PFSK-1 (cell line): Measurements from ENCODE around the gene CDK13.

ENCODE experiments used
- FOXP2 ChIP-seq: optimal IDR thresholded peaks from 2 replicates; pipeline ENCODE3; 2011; ENCODE audit warnings: borderline replicate concordance, control low read depth, inconsistent platforms; ENCODE audit not compliant: insufficient read depth; ENCODE audit errors: extremely low read length, extremely low read depth
- POLR2AphosphoS5 ChIP-seq: IDR thresholded peaks from 2 replicates; pipeline ENCODE4 v1.6.1; 2012; ENCODE audit warnings: low read depth, mild to moderate bottlenecking, control low read depth, low read length, moderate library complexity
- REST ChIP-seq, 2 experiments: IDR thresholded peaks; 2 replicates each; pipeline versions ENCODE4 v1.6.1 to v1.8.0; 2011 to 2012; ENCODE audit warnings: low read depth in 2 of 2, low read length in 2 of 2, control low read depth in 1 of 2, inconsistent platforms in 1 of 2, mild to moderate bottlenecking in 1 of 2, moderate library complexity in 1 of 2; ENCODE audit not compliant: insufficient read depth in 1 of 2
- SIN3A ChIP-seq: IDR thresholded peaks from 2 replicates; pipeline ENCODE4 v1.6.1; 2012; ENCODE audit warnings: mild to moderate bottlenecking, low read length, moderate library complexity, borderline replicate concordance; ENCODE audit not compliant: insufficient read depth
- TAF1 ChIP-seq: IDR thresholded peaks from 2 replicates; pipeline ENCODE4 v1.6.1; 2012; ENCODE audit warnings: low read length, control low read depth, borderline replicate concordance; ENCODE audit not compliant: insufficient read depth

The CDK13 gene

DNA sequence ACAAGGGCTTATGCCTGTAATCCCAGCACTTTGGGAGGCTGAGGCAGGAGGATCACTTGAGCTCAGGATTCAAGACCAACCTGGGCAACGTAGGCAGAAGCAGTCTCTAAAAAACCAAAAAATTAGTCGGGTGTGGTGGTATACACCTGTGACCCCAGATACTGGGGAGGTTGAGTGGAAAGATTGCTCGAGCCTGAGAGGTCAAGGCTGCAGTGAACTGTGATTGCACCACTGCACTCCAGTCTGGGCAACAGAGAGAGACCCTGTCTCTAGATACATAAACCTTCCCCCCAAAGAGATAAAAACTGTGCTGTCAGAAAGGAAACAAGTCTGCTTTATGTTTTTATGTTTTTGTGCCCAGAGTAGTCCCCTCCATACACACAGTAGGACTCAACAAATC, 27.5 kb upstream of the CDK13 start:
- TF ChIP-seq SIN3A = no peak
- TF ChIP-seq TAF1 = no peak
- no peak for TF ChIP-seq REST (IDR thresholded peaks at IDR 0.05; ENCODE audit: insufficient read depth in 1 of 2, low read depth in 2 of 2, low read length in 2 of 2)
- no peak for TF ChIP-seq FOXP2
- no peak for TF ChIP-seq POLR2AphosphoS5

- no peak for TF ChIP-seq FOXP2
- no peak for TF ChIP-seq TAF1
- TF ChIP-seq REST (IDR thresholded peaks at IDR 0.05; ENCODE audit: insufficient read depth in 1 of 2, low read depth in 2 of 2, low read length in 2 of 2) = no peak
- TF ChIP-seq POLR2AphosphoS5 = no peak
- no peak for TF ChIP-seq SIN3A
Observed at GRCh38 chr7:39923091-39923490, 27.0 kb upstream of the CDK13 start.

DNA sequence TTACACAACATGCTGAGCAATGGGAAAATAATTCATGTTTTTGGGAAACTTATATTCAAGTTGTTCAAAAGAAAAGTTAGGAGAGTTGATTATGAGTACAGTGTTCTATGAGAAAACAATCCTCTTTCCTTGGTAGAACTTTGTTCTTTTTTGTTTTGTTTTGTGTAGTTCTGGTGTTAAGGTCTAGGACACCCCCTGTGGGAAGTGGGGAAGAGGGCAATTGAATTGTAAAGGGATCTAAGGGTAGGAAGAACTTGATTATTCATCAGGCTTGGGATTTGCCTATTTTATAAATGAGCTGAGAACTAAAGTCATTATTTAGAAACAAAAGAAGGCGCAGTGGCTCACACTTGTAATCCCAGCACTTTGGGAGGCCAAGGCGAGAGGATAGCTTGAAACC, 25.9 kb upstream of the CDK13 start:
- TF ChIP-seq TAF1 = no peak
- no peak for TF ChIP-seq SIN3A
- TF ChIP-seq FOXP2 = no peak
- TF ChIP-seq REST (IDR thresholded peaks at IDR 0.05; ENCODE audit: insufficient read depth in 1 of 2, low read depth in 2 of 2, low read length in 2 of 2) = no peak
- TF ChIP-seq POLR2AphosphoS5 = no peak

DNA sequence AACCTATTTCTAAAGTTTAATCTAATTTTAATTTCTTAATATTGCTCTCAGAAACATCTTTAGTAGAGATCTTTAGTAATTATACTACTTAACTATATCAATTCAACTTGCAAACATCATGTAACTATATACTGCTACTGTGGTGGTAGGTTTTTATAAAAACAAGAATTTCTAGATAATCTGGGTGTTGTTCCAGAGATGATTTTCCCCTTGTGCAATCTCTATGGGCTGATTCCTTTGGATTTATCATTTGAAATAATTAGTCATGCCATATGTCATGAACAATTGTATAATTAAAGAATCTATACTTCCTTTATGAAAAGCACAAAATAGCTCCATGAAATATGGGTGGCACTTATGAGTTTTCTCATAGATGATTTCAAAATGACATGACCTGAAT, 23.9 kb upstream of the CDK13 start:
- no peak for TF ChIP-seq POLR2AphosphoS5
- TF ChIP-seq FOXP2 = no peak
- no peak for TF ChIP-seq TAF1
- TF ChIP-seq REST (IDR thresholded peaks at IDR 0.05; ENCODE audit: insufficient read depth in 1 of 2, low read depth in 2 of 2, low read length in 2 of 2) = no peak
- no peak for TF ChIP-seq SIN3A

DNA sequence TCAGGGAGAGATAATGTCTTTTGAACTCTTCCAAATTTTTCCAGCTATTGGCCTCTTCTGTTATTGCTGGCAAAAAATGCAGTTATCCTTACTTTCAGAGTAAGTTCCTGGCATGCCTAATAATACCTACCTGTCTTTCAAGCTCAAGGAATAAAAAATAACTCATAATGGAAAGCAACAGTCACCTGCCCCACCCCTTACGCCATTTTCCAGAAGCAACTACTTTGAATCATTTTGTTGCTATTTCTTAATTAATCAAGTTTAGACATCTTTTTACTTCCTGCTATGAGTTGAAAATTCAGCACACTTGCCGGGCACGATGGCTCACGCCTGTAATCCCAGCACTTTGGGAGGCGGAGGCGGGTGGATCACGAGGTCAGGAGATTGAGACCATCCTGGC, 23.0 kb upstream of the CDK13 start:
- TF ChIP-seq SIN3A (no peak), POLR2AphosphoS5 (no peak), FOXP2 (no peak), TAF1 (no peak)
